ENCODE measurements around the gene MEIS1.

- TF ChIP-seq CTCF (tag by site-specific recombination; IDR thresholded peaks at IDR 0.05): no peak
- TF ChIP-seq BCL6B (tag by site-specific recombination; IDR thresholded peaks at IDR 0.05): no peak
- TF ChIP-seq ZNF501 (tag by site-specific recombination; IDR thresholded peaks at IDR 0.05): no peak
- no peak for TF ChIP-seq ZNF837 (tag by site-specific recombination; IDR thresholded peaks at IDR 0.05)
- TF ChIP-seq ATF2 (tag by site-specific recombination; IDR thresholded peaks at IDR 0.05; ENCODE audit: low read depth): no peak
- no peak for TF ChIP-seq ZNF223 (tag by site-specific recombination; IDR thresholded peaks at IDR 0.05)
- no peak for TF ChIP-seq PATZ1 (tag by site-specific recombination; IDR thresholded peaks at IDR 0.05)
- TF ChIP-seq ZSCAN30 (tag by site-specific recombination; IDR thresholded peaks at IDR 0.05): no peak
- no peak for TF ChIP-seq ZNF114 (tag by site-specific recombination; IDR thresholded peaks at IDR 0.05)
- TF ChIP-seq PRDM4 (tag by site-specific recombination; IDR thresholded peaks at IDR 0.05): no peak
- no peak for TF ChIP-seq ZBTB49 (tag by site-specific recombination; IDR thresholded peaks at IDR 0.05; ENCODE audit: low read depth)
- no peak for TF ChIP-seq ZNF24 (tag by site-specific recombination; IDR thresholded peaks at IDR 0.05)
- TF ChIP-seq ZNF843 (tag by site-specific recombination; IDR thresholded peaks at IDR 0.05): no peak
- TF ChIP-seq ELK4 (IDR thresholded peaks at IDR 0.05; ENCODE audit: borderline replicate concordance, low read depth, low read length): no peak
Measured at GRCh38 chr2:66497431-66498288, 62.7 kb downstream of the MEIS1 start.

Data from HEK293 (cell line).